Choroid plexus epithelial cell (primary cell): Measurements from ENCODE around the gene IL31.

Source experiments
- DNase-seq: peaks from one replicate; pipeline ENCODE4 v3.0.0-alpha.2; 2010; ENCODE audit warnings: low read depth
- H3K4me3 ChIP-seq: 2 replicates; pipeline ENCODE4 v1.5.1; 2011; ENCODE audit warnings: low read depth, mild to moderate bottlenecking, control low read depth, low read length, moderate library complexity
- CTCF ChIP-seq: conservative IDR thresholded peaks from 2 replicates; pipeline ENCODE4 v1.5.1; 2011; ENCODE audit warnings: low read depth, mild to moderate bottlenecking, control low read depth, inconsistent platforms, low read length, moderate library complexity

IL31 gene

DNA sequence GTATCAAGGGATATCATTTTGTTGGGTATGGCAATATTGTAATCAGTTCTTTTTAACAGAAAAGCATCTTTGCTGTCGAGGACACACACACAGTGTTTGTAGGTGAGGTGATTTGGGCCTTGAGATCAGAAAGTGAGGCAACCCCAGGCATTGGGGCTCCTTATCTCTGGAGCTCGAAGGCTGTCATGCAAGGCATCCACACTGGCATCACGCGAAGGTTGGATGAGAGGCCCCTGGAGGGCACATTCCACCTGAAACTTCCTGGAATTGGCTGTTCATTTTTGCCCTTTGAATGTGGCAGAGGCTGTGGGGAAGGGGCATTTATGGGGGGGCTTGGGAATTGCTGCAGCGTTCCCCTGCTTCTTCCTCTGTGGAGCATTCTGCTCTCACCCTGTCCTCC lies 45.5 kb downstream of the IL31 start:
- H3K4me3 ChIP-seq, result no peak overlapping the region
- no peak for DNase-seq
- no peak for TF ChIP-seq CTCF

DNA sequence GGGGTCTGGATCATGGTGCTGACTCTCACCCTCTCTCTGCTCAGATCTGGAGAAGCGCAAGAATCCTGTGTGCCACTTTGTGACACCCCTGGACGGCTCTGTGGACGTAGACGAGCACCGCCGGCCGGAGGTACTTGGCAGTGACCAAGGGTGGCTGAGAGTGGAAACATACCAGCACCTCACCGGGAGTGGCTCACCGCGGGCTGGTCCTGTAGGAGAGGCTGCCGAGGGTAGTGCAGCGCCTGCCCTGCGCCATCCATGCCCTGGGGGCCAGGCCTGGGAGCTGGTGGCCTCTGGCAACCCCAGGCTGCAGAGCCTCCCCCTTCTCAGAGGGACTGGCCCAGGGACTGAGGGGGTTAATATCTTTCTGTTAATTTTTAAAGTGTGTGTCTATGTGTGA lies 46.2 kb downstream of the IL31 start:
- TF ChIP-seq CTCF, result no peak
- no peak for DNase-seq

DNA sequence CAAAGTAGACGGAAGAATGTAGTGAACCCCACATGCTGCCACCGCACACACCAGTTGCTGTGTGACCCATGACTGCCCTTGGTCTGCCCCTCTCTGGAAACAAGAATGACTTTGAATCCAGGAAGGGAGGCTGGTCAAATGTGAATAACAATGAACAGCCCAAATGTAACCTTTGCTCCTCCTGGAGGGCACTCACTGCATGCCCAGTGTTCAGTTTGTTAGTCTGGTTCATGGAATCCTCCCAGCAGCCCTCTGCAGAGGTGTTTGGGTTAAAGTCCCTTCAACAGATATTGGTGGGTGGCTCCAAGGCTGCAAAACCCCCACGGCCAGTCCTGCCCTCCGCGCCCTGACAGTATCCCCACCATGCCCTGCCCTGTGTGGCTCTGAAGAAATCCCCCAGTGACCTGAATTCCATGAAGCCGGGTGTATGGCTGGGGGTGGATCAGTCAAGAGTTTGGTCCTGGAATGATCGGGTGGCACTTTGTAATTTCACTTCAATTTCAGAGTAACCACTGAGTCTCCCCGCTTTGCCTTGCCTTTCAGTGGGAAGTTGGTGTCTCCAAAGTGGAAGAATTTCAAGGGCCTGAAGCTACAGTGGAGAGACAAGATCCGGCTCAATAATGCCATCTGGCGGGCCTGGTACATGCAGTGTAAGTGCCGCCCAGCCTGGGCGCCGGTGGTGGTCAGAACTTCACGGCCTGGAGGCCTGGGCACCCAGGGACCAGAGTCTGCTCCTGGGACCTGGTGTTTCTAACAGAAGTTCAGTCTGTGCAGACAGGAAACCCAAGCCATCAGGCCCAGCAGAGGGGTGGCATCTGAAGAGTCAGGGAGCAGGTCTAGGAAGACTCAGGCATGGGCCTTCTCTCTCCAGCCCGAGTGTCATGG lies 47.1 kb downstream of the IL31 start:
- no peak overlapping the region for H3K4me3 ChIP-seq
- no peak for TF ChIP-seq CTCF
- no peak for DNase-seq

More for the DNA sequence above, 46.2 kb downstream of the IL31 start:
- no peak overlapping the region for H3K4me3 ChIP-seq

- no peak for DNase-seq
- H3K4me3 ChIP-seq, result no peak overlapping the region
- no peak for TF ChIP-seq CTCF
Observed at GRCh38 chr12:122126342-122126635, 47.7 kb downstream of the IL31 start.

- no peak overlapping the region for H3K4me3 ChIP-seq
- no peak for TF ChIP-seq CTCF
- no peak for DNase-seq
Observed at GRCh38 chr12:122125452-122126341, 48.3 kb downstream of the IL31 start.

DNA sequence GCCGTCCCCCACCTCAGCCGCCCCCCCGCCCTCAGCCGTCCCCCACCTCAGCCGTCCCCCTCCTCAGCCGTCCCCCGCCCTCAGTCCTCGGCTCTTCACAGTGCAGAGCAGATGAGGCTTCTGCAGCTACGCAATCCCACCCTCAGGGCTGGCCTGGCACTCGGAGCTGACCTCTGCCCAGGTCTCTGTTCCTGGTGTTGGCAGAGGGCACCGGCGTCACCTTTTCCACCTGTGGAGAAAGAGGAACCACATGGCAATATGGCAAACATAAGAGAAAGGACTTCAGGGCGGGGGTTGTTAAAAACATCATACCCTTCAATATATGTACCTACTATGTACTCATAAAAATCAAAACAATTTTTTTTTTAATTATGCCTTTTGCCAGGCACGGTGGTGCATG lies 49.7 kb downstream of the IL31 start:
- no peak for DNase-seq
- no peak for TF ChIP-seq CTCF
- no peak overlapping the region for H3K4me3 ChIP-seq
